ENCODE data around the gene GAP43. TPM values are rescaled to one million over a fixed set of nuclear protein-coding genes. Genes with fewer than 3 reads are reported as not detected.

Gene GAP43
- polyA plus RNA-seq, 3 donors = 0.06 to 1.5 (median 0.38) TPM

GRCh38 chr3:115687721-115688120 lies 64.4 kb downstream of the GAP43 start:
- H3K27ac ChIP-seq (ENCODE audit: low read depth, low read length) = no peak overlapping the region
- 91% methylated on average over 6 of the region's 6 CpGs for WGBS, 3 donors

- 94 to 98% (median 96%) methylated on average over 7 of the region's 7 CpGs for WGBS, 3 donors
- H3K27ac ChIP-seq (ENCODE audit: low read depth, low read length) = no peak overlapping the region
Measured at GRCh38 chr3:115688418-115688817, 65.1 kb downstream of the GAP43 start.

DNA sequence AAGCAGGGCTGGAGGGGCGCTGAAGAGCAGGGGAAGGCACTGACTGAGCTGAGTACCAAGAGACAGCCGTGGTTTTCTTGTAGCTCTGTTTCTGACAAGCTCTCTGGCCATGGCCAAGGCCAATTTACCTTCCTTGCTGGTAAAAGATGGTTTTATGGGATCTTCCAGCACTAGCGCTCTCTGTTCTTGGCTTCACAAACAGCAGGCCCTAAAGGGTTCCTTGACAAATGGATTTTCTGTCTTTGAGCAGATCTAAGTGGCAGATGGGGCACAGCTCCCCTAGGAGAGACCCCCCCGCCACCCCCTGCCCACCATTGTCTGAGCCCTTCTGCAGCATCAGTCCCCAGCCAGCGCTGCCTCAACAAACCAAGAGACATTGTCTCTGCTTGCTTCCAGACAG lies 66.6 kb downstream of the GAP43 start:
- 96 to 97% (median 97%) methylated on average over 5 of the region's 5 CpGs for WGBS, 3 donors
- no peak overlapping the region for H3K27ac ChIP-seq (ENCODE audit: low read depth, low read length)

- 69 to 78% (median 71%) methylated on average over 4 of the region's 4 CpGs for WGBS, 3 donors
- H3K27ac ChIP-seq (ENCODE audit: low read depth, low read length) = no peak overlapping the region
Measured at GRCh38 chr3:115691964-115692363, 68.7 kb downstream of the GAP43 start.

- WGBS, 3 donors = 22 to 25% (median 24%) methylated on average over 8 of the region's 8 CpGs
- H3K27ac ChIP-seq (ENCODE audit: low read depth, low read length) = no peak overlapping the region
Measured at GRCh38 chr3:115692887-115693524, 69.7 kb downstream of the GAP43 start.

- WGBS, 3 donors = 72 to 84% (median 78%) methylated on average over 9 of the region's 9 CpGs
- H3K27ac ChIP-seq (ENCODE audit: low read depth, low read length) = no peak overlapping the region
Measured at GRCh38 chr3:115693868-115694267, 70.6 kb downstream of the GAP43 start.

- H3K27ac ChIP-seq (ENCODE audit: low read depth, low read length) = no peak overlapping the region
Measured at GRCh38 chr3:115695090-115695489, 71.8 kb downstream of the GAP43 start.

- WGBS, 3 donors = 82 to 91% (median 88%) methylated on average over 7 of the region's 7 CpGs
- no peak overlapping the region for H3K27ac ChIP-seq (ENCODE audit: low read depth, low read length)
Measured at GRCh38 chr3:115697263-115698053, 74.1 kb downstream of the GAP43 start.

DNA sequence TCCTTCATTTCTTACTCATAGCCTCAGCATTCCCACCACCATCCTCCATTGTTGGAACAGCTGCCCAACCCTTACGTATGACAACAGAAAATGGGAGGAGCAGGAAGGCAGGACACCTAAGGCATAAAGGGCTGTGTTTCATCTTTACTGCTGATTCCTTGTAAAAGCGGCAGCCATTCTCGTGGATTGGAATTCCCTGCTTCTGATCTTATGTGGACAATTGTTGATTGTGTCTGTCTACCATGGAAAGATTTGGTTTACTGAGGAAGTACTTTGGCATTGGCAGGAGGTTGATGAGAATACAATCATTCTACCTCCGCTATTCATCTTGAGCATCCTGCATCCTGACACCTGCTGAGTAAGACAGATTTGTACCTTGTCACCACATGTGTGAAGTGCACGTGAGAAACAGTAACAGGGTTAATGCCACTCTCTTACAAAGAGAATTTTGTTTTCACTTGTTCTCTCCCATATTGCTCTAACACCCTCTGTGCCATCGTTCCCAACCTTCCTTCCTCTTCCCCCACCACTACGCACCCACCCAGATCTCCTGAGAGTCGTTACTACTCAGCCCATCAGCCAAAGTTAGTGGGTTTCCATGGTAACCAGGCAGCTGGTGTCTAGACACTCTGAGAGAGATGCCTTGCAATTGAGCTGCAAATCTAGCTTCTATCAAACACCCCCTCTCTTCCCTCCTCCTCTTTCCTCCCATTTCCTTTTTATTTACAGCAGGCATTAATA lies 75.7 kb downstream of the GAP43 start:
- 65 to 72% (median 68%) methylated on average over 8 of the region's 8 CpGs for WGBS, 3 donors
- H3K27ac ChIP-seq (ENCODE audit: low read depth, low read length) = no peak overlapping the region

GRCh38 chr3:115699706-115700105 lies 76.4 kb downstream of the GAP43 start:
- H3K27ac ChIP-seq (ENCODE audit: low read depth, low read length) = no peak overlapping the region

DNA sequence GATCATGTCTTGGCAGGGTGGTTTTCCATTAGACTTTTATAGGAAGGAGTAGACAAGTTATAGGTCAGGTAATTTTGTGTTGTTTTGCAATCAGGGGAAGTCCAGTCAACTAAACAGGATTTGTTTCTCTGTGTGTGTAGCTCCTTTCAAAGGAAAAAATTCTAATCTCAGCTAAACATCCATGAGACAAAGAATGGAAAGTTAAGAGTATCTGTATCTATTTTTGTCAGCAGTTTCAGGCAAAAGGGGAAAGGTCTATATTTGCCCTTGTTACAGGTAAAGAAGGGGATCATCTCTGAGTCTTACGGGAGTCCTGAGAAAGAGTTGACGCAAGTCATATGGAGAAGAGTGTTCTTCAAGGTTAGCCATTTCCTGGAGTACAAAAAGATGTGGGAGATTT lies 79.3 kb downstream of the GAP43 start:
- 96 to 97% (median 97%) methylated on average over 2 of the region's 2 CpGs for WGBS, 3 donors
- H3K27ac ChIP-seq (ENCODE audit: low read depth, low read length) = no peak overlapping the region

- WGBS, 3 donors = 52 to 83% (median 79%) methylated on average over 4 of the region's 4 CpGs
- no peak overlapping the region for H3K27ac ChIP-seq (ENCODE audit: low read depth, low read length)
Measured at GRCh38 chr3:115704661-115705338, 81.5 kb downstream of the GAP43 start.

GRCh38 chr3:115706311-115706829 lies 83.1 kb downstream of the GAP43 start:
- no peak overlapping the region for H3K27ac ChIP-seq (ENCODE audit: low read depth, low read length)
- WGBS, 3 donors = 40 to 81% (median 77%) methylated on average over 3 of the region's 3 CpGs

- H3K27ac ChIP-seq (ENCODE audit: low read depth, low read length) = no peak overlapping the region
- 75 to 83% (median 76%) methylated on average over 2 of the region's 2 CpGs for WGBS, 3 donors
Measured at GRCh38 chr3:115708540-115708939, 85.2 kb downstream of the GAP43 start.

DNA sequence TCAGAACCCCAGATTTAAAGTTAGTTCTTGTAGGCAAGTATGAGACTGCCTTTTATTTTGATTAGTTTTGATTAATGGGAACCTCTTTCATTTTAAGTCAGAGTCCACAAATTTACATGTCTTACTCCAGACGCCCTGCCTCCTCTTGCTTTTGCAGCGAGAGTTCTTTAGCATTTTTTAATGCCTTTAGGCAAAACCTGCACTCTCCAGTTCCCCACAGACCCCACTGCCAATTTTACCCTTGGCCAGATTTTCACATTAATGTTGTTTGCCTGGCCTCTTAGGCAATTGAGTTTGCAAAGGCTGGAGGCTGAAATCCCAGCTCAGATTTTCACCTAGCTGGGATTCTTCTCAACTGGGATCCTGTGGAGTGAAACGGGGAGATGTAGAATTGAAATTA lies 85.8 kb downstream of the GAP43 start:
- H3K27ac ChIP-seq (ENCODE audit: low read depth, low read length) = no peak overlapping the region
- 79 to 89% (median 81%) methylated on average over 3 of the region's 3 CpGs for WGBS, 3 donors

DNA sequence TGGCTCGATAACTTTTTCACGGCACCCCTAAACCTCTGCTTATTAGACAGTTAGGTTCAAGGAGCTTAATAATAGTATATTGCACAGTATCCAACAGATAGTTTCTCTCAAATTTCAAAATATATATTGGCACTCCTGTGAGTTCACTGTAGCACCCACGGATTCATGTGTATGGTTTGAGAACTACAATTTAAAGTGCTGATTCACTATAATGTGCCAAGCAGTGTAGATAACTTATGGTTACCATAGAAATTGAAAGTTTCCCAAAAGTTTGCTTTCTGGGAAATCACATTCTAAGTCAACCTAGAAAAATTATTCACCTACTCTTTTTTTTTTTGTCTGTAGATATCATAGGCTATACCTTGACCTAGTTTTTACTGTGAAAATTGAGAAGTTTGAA lies 86.6 kb downstream of the GAP43 start:
- H3K27ac ChIP-seq (ENCODE audit: low read depth, low read length) = no peak overlapping the region
- 87 to 95% (median 90%) methylated on average over 3 of the region's 3 CpGs for WGBS, 3 donors

DNA sequence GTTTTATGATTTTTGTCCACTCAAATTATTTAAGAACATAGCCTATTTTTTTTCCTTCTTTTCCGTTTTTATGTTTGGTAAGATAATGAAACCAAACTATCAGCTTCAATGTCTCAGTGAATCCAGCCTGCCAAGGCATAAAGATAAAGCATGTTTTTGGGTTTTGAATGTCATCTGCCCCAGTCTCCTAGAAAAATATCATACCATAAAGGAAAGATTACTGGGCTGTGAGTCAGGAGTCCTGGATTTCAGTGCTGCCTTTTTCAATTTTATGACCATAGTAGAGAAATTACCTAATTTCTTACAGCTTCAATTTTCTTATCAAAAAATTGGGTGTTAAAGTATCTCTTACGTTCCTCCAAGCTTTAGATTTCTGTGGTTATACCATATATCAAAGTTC lies 87.5 kb downstream of the GAP43 start:
- 47 to 67% (median 60%) methylated on average over 2 of the region's 2 CpGs for WGBS, 3 donors

GRCh38 chr3:115712871-115713270 lies 89.6 kb downstream of the GAP43 start:
- WGBS, 3 donors = 0% methylated on average over 1 of the region's 1 CpG
- H3K27ac ChIP-seq (ENCODE audit: low read depth, low read length) = no peak overlapping the region

More for the DNA sequence above, 87.5 kb downstream of the GAP43 start:
- H3K27ac ChIP-seq (ENCODE audit: low read depth, low read length) = no peak overlapping the region

DNA sequence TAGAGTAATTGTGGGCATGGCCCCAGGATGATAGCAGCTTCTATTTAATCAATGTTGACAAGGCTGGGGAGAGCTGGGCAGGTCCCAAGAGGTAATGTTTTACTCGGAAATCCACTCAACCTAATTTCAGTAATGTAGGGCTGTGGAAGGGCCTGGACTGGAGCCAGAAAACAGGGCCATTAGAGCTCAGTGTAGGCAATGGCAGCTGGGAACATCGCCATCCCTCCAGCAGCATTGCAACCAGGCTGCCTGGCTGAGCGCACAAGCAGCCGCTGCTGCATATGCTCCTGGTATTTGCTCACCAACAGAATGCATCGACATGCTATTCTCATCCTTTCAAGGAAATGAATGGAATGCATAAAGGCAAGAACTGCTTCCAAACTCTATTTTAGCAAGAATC lies 90.0 kb downstream of the GAP43 start:
- 33 to 73% (median 59%) methylated on average over 5 of the region's 5 CpGs for WGBS, 3 donors
- no peak overlapping the region for H3K27ac ChIP-seq (ENCODE audit: low read depth, low read length)
